ENCODE data around the gene FAM13A.

DNA sequence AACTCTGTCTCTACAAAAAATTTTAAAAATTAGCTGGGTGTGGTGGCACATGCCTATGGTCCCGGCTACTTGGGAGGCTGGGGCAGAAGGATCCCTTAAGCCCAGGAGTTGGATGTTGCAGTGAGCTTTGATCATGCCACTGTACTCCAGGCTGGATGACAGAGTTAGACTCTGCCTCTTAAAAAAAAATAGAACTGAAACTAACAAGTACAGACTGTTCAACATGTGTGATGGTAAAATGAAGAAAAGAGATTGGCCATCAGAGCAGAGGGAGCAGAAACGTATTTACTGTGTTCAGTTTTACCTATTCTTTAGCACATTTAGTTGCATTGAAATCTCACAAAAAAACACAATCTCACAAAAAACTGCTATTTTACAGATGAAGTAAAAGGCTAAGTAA lies 281.5 kb downstream of the FAM13A start:
- TF ChIP-seq, protein P1, sequence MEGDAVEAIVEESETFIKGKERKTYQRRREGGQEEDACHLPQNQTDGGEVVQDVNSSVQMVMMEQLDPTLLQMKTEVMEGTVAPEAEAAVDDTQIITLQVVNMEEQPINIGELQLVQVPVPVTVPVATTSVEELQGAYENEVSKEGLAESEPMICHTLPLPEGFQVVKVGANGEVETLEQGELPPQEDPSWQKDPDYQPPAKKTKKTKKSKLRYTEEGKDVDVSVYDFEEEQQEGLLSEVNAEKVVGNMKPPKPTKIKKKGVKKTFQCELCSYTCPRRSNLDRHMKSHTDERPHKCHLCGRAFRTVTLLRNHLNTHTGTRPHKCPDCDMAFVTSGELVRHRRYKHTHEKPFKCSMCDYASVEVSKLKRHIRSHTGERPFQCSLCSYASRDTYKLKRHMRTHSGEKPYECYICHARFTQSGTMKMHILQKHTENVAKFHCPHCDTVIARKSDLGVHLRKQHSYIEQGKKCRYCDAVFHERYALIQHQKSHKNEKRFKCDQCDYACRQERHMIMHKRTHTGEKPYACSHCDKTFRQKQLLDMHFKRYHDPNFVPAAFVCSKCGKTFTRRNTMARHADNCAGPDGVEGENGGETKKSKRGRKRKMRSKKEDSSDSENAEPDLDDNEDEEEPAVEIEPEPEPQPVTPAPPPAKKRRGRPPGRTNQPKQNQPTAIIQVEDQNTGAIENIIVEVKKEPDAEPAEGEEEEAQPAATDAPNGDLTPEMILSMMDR (IDR thresholded peaks at IDR 0.05) = no peak
- no peak for TF ChIP-seq POLR2A (IDR thresholded peaks at IDR 0.05)

All from esophagus squamous epithelium (tissue), 4 donors.